ENCODE results near the gene LSG1.
"Not testable (repeated sequence)": the region's sequence is repeated elsewhere in the genome, so short reads cannot be mapped to it uniquely, and the experiment has no call there.

LSG1 gene

GRCh38 chr3:194632226-194632808, 39.7 kb downstream of the LSG1 start:
- peak overlapping the region; percentile 79 for H3K4me3 ChIP-seq (replicated peaks; ENCODE audit: low read depth, low read length)
- no peak for TF ChIP-seq CTCF (IDR thresholded peaks at IDR 0.05; ENCODE audit: low read length, missing control alignments)
- DNase-seq (ENCODE audit: low read depth) = no peak

GRCh38 chr3:194631696-194632095, 40.3 kb downstream of the LSG1 start:
- DNase-seq (ENCODE audit: low read depth) = no peak
- H3K4me3 ChIP-seq (replicated peaks; ENCODE audit: low read depth, low read length) = peak overlapping the region; percentile 79
- no peak for TF ChIP-seq CTCF (IDR thresholded peaks at IDR 0.05; ENCODE audit: low read length, missing control alignments)

GRCh38 chr3:194630681-194631080, 41.3 kb downstream of the LSG1 start:
- not testable (repeated sequence) for H3K4me3 ChIP-seq (replicated peaks; ENCODE audit: low read depth, low read length); DNase-seq (ENCODE audit: low read depth)

GRCh38 chr3:194624956-194625355, 47.0 kb downstream of the LSG1 start:
- no peak for DNase-seq (ENCODE audit: low read depth)
- no peak for TF ChIP-seq CTCF (IDR thresholded peaks at IDR 0.05; ENCODE audit: low read length, missing control alignments)
- no peak overlapping the region for H3K4me3 ChIP-seq (replicated peaks; ENCODE audit: low read depth, low read length)

- no peak overlapping the region for H3K4me3 ChIP-seq (replicated peaks; ENCODE audit: low read depth, low read length)
- DNase-seq (ENCODE audit: low read depth) = no peak
- TF ChIP-seq CTCF (IDR thresholded peaks at IDR 0.05; ENCODE audit: low read length, missing control alignments) = no peak
Observed at GRCh38 chr3:194623449-194624290, 48.3 kb downstream of the LSG1 start.

- DNase-seq (ENCODE audit: low read depth) = no peak
- no peak for TF ChIP-seq CTCF (IDR thresholded peaks at IDR 0.05; ENCODE audit: low read length, missing control alignments)
- H3K4me3 ChIP-seq (replicated peaks; ENCODE audit: low read depth, low read length) = no peak overlapping the region
Observed at GRCh38 chr3:194622621-194623340, 49.2 kb downstream of the LSG1 start.

GRCh38 chr3:194621947-194622346, 50.0 kb downstream of the LSG1 start:
- TF ChIP-seq CTCF (IDR thresholded peaks at IDR 0.05; ENCODE audit: low read length, missing control alignments) = no peak
- no peak for DNase-seq (ENCODE audit: low read depth)
- H3K4me3 ChIP-seq (replicated peaks; ENCODE audit: low read depth, low read length) = no peak overlapping the region

All from fibroblast of pulmonary artery (primary cell).